NCI-H446 (cell line): ENCODE results near the gene AQP2.

Source experiments
- DNase-seq, 2 experiments: peaks; one replicate each; lab custom pipeline; 2025; lab: John Stamatoyannopoulos, UW

The AQP2 gene, protein sequence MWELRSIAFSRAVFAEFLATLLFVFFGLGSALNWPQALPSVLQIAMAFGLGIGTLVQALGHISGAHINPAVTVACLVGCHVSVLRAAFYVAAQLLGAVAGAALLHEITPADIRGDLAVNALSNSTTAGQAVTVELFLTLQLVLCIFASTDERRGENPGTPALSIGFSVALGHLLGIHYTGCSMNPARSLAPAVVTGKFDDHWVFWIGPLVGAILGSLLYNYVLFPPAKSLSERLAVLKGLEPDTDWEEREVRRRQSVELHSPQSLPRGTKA

DNA sequence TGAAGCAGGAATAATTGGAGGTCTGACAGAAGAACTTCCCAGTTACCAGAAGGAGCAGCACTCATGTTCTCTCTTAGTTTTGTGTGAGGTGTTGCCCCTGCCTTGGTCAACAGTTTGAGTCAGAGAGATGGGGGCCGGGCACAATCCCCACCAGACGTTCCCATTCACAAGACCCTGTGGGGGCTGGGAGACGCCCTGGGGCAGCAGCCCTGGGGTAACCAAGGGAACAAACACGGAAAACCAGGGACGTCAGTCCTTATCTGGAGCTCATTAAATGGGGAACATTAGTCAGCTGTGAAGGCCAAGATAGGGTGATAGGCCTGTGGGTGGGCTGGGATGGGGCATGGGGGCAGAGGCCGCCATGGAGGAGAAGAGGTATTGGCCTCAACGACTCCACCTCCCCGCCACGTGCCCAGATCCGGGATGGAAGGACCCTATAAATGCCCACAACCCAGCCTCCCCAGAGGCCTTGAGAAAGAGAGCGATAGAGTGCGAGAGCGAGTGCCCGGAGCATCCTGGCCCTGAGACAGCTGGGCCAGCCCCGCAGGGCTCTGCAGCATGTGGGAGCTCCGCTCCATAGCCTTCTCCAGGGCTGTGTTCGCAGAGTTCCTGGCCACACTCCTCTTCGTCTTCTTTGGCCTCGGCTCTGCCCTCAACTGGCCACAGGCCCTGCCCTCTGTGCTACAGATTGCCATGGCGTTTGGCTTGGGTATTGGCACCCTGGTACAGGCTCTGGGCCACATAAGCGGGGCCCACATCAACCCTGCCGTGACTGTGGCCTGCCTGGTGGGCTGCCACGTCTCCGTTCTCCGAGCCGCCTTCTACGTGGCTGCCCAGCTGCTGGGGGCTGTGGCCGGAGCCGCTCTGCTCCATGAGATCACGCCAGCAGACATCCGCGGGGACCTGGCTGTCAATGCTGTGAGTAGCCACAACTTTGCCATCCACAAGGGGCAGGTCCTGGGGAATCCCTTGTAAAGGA, at the start of gene AQP2:
TSS of gene AQP2 (plus strand) at position 465 of the 979 bp plus-strand sequence. CDS start at position 559, 94 bp downstream.
- DNase-seq: no peak

DNA sequence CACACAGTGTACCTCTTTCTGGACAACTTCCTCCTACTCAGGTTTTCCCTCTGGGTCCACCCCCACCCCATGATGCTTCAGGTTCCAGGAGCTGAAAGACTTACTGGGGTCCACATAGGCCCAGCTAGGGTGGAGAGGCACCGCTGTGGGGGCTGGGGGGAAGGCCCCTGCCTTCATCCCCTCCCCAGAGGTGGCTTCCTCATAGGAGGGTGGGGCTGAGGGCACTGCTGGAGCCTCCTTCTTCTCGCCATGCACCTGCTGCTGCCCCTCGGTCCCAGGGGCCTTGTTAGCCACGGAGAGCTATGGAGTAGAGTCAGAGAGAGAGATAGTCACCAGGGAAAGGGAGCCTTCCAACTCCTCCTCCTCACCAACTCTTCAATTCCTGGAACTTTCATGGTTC, 49.5 kb upstream of the AQP2 start:
- no peak for DNase-seq

DNA sequence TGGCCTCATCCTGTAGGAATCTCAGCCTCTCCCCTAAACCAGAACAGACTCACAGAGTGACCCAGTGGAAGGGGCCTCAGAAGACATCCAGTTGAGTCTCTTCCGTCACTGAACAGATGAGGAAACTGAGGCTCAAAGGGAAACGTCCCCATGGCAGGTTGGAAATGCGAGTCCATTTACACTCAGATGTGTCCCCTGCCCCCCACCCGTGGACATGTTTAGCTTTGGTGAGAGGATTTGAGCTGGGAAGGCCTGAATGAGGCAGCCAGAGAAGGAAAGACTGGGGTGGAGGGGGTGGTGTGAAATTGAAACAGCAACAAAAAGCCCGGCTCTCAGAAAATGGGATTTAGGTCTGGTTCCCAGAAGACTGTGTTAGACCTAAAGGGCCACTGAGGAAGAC, 48.6 kb upstream of the AQP2 start:
- no peak for DNase-seq

DNA sequence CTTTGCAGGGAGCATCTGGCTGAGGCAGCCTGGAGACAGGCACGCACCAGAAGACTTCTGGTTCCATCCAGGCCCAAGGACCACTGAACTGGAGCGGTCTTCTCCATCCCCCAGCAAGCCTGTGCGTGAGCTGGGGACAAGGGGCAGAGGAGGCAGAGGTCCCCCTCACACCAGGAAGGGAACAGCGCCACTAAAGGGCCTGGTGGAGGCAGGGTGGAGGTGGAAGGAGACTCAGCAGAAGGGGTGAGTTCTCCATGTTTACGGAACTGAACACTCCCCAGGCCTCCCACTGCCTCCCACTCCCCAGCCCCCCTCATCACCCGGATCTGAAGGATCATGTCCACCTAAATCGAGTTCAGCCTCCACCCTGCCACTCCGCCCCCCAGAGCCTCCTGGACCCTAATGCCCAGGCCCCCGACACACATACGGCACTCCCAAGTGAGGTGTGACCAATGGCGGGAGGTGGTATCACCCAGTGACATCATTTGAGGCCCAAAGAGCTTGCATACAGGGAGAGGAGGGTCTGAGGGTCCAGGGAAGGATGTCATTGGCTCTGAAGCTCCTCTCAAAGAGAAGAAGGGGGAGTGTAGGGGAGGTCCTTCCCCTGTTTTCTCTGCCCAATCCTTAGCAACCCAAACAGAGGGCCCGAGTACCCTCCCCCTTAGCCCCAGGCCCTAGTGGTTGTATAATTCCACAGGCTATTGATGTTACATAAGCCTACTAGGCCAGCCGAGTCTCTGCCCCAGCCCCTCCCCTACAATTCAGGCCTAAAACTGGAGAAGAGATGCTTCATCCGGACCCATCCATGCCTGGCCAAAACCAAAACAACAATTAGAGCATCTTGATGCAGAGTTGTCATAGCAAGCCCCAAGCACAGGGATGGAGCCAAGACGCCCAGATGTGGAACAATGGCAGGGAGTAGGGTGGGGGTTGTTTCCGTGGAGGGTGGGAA, 47.9 kb upstream of the AQP2 start:
- DNase-seq: no peak

DNA sequence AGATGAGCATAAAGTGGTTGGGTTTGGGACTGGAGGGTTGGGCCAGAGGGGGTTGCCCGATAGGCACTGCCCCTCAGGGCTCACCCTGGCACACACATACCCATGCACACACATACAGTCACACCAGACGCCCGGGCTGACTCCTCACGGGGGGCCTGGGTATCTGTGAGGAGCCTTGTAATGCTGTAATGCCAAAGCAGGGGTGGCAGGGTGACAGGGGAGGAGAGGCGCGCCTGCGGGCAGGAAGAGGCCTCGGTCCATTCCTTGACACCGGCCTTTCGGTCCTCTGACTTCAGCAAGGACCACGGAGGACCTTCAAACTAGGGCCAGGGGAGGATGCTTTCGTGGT, 47.2 kb upstream of the AQP2 start:
- no peak for DNase-seq

DNA sequence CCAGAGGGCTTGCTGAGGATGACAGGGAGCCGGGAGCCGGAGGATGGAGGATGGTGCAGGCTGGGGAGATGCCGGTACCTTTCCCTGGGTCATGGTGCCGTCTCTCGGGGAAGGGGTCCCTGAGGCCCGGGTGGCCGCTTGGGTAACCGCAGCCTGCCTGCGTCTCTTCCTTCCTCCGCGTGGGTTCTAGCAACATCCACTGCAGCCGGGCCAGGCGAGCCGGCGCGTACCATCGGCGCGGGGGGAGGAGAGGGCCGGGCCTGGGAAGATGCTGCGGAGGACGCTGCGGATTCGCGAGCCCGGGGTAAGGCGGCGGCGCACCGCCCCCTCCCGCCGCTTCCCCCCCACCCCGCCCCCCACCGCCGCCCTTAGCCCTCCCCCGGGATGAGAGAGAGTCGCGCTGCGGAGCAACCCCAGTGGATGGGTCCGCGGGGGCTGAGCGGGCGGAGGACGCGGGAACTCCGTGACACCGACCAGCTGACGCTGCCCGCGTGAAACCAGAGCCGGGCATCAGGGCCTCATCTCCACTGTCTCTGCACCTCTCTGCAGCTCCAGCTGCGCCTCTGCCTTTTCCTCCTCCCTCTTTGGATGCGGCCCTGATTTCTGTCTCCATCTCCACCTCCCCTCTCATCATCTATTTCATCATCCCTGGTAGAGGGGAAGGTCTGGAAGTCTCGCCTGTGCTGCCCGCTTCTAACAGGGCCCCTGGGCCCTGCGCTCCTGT, 46.7 kb upstream of the AQP2 start, which contains the start of gene FAIM2:
TSS of gene FAIM2 (minus strand) at position 201 of the 724 bp plus-strand sequence. CDS start at position 93, 108 bp downstream.
- no peak for DNase-seq

DNA sequence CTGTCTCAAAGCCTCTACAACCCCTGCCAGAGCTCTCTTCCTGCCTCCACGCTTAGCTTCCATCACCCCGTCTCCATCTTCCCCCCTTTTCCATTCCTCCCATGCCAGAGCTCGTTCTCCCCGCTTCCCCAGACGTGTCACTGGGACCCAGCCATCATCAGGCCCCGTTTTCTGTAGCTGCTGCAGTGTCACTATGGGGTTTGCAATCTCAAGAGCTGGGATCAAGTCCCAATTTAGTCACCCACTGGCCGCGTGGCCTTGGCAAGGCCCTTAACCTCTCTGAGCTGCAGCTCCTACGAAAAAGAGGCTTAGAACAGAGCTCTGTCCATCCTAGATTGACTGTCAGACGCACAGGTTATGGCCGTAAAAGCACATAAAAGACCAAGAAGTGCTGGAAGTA, 45.9 kb upstream of the AQP2 start:
- DNase-seq: no peak

DNA sequence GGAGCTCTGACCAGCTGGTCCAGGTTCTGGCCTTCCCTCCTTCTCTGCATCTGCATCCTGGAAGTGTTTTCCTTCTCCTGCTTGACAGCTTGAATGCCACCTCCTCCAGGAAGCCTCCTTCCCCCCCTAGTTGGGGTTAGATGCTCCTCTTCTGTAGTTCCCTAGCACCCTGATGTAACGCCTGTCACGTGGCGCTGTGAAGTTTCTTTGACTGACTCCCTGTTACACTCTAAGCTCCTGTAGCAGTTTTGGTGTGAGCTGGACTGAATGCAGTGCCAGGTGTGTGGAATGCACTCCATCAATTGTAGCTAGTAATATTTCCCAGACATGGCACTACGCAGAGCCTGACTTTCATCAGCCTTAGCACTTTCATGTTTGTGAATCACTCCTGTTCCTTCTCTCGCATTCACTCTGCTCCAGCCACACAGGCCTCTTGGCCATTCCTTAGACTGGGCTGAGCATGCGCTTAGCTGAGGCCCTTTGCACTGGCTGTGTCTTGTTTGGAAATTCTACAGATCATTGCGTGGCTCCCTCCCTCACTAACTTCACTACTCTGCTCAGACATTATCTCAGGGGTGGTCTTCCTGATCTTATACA, 44.7 kb upstream of the AQP2 start:
- no peak for DNase-seq

DNA sequence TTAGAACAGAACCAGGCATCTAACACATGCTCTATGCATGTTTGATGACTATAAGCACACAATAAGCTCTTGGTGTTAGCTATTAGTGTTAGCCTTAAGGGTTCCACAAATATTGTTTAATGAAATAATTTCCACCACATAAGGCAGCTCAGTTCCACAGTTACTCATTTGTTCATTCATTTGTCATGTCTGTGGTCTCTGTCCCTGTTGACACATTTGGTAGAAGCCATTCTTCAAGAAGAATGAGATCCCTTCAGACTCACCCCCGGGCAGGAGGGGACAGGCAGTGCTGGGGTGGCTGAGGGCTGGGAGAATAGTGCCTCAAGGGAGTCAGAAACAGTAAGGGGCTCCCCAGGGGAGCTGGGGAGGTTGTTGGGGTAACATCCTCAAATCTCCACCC, 43.2 kb upstream of the AQP2 start:
- DNase-seq: no peak

DNA sequence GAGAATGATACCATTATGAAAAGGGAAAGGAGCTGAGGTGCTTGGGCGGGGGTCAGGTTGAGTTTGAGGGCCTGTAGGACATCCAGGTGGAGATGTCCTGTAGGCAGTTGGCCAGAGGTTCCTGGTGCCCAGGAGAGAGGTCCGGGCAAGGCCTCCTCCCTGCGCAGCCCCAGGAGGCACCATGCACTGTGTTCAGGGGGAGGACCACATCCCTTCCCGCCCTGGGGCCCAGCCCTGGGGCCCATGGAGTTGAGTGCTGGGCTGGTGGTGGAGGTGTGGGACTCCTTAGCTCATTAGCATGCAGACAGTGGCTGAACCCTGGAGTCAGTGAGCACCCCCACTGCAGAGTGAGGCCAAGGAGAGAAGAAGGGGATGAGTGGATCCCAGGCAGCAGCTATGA, 41.2 kb upstream of the AQP2 start:
- no peak for DNase-seq

DNA sequence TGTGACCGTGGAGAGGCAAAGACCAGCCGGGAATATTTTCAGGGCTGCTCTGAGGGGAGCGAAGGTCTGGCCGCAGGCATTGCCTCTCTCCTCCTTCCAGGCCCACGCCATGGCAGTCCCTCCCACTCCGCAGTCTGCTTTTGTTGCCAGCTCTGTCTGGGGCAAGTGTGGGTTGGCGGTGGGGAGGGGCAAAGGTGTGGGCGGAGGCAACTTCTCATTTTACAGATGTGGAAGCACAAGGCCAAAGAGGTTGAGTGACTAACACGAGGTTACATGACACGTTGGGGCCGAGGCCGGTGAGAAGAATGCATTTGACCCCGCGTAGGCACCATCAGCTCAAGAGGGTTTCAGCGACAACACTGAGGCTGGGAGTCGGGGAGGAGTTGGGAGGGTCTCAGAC, 40.7 kb upstream of the AQP2 start:
- DNase-seq: no peak

DNA sequence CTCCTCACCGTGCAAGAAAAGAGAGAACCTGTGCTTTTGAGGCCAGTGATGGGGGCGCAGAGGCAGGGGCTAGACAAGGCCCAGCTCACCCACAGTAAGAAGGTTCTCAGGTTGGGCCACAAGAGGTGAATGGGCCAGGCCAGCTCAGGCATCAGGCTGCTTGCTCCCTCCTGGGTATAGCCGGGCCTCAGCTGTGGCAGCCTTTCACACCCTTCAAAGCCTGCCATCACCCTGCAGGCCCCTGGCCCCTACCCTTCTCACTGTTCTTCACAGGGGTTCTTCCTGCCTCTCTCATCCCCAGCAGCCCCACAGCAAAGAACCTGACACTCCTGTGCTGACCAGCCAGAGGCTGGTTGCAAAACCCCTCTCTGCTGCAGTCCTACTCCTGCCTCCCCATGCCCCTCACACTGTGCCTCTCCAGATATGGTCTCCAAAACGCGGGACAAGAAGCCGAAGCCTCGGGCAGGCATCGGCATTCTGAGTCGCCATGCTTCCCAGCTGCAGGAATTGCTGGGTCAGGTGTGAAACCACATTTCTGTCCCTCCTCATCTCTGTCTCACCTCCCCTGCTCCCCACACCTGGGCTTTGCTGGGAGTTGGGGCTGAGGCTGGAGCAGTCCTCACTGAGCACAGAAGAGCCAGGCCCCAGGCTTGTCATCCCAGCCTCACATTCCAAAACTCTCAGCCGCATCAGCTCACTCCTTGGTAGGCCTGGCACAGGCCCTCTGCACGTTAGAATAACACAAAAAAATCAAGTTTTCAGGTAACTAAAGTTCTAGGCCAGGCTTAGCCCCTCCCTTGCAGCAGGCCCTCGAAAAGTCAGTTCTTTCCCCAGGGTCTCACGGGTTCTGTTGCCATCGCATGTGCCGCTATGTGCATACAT, 40.0 kb upstream of the AQP2 start:
- no peak for DNase-seq

DNA sequence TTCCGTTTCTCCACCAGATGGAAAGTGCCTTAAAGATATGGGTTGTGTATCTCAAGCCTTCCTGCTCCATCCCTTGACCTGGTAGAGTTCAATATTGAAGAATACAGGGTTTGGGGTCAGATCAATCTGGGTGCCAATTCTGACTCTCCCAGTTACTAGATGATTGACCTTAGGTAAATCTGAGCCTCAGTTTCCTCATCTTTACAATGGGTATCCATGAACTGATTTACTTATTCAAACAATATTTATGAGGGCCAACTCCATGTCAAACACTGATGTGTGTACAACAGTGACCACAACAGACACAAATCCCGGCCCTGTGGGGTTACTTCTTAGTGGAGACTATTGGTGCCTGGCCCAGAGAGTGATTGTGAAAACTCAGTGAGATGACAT, 39.3 kb upstream of the AQP2 start:
- DNase-seq: no peak

DNA sequence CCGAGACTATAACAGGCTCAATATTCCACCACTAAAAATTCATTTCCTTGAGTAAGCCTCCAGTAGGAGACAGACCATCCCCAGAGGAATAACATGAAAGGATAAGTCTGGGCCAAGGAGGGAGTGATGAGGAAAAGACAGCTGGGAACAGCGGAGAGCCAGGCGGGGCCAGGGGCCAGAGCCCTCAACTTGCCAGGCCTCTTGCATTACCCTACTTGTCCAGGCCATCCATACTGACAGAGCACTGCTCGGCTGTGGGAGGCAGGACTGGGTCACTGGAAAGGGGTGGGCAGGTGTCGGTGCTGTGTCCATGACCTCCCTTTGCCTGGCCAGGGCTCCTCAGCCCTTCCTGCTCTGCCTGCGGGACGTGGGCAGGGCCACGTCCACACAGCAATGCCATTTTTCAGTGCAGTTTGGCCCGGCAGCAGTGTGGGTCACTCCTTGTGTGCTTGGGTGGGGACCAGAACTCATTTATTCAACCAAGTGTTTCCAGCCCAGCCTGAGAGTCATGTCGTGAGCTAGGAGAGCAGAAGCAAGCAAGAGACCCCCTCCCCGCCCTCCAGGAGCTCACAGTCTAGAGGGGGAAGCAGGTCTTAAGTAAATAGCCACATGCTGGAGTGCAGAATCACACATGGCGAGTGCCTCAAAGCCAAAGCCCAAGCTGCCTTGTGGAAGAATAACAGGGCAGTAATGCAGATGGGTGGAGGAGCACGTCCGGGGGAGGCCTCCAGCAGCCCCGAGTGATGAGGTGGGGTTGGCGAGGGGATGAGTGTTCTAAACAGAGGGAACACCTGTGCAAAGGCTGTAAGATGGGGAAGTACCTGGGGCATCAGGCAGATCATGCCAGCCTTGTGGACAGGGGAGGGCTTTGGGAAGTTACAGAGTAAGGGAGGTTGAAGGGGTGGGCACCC, 37.9 kb upstream of the AQP2 start:
- no peak for DNase-seq

DNA sequence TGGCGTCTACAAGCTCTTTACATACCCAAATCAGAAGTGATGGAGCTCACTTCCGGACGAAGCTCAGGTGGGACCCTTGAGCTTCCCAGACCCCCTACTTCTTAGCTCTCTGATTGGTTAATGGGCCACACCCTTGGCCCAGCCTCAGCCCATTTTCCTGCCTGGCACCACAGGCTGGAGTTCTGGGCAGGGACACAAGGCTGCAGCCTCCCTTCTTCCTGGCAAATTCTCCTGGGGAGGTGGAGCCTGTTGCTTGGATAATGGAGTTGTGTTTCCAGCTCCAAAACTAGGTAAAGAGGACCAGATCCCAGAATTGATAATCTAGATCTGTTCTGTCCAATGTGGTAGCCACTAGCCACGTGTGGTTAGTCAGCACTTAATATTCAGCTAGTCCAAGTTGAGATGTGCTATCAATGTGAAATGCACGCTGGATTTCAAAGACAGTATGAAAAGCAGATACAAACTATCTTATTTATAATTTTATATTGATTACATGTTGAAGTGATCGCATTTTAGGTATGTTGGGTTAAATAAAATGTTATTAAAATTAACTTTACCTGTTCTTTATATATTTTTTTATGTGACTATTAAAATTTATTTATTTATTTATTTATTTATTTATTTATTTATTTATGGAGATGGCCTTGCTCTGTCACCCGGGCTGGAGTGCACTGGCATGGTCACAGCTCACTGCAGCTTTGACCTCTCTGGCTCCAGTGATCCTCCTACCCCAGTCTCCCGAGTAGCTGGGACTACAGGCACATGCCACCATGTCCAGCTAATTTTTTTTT, 34.2 kb upstream of the AQP2 start:
- DNase-seq: peak in 1 of 2 experiments; percentile 31

DNA sequence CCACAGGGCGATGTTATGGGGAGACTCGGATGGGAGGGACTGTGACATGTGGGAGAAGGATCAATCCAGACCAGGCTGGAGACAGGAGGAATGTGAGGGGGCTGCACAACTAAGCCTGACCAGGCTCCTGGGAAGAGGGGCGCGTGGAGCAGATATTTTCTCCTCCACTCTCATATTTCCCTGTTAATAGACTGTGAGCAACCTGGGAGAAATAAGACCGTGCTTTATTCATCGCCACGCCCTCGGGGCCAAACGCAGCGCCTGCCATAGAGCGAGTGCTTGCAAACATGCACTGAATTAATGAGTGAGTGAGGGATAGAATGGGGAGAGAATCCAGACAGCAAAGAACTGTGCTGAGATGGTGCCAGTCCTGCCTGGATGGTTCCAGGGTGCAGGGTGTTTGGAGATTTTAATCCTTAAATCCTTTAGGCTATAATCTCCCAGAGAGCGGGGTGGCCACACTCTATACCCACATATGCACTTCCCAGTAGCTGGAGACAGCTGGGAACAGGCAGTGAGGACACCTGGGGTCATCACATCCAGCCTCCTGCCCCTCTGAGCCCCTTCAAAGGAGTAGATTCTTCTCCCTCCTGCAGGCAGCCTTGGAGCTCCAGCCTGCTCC, 33.3 kb upstream of the AQP2 start:
- DNase-seq: no peak

DNA sequence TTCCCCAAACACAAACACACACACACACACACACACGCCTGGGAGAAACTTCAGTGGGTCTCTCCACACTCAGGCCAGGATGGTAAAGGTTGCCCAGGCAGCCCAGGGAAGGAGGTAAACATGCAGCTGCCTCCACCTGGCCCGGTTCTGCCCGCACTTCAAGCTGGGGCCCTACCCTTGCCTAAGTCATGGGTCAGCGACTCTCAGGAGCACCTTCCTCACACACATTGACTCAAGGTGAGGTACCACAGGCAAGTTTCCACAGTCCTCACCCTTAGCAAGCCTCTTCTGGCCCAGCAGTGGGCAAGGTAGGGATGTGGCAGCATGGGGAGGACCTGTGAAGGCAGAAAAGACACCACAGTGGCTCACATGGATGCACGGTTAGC, 32.8 kb upstream of the AQP2 start:
- no peak for DNase-seq
